GM19468 (cell line): ENCODE measurements around the gene C12orf76.
"Not testable (repeated sequence)": the region's sequence is repeated elsewhere in the genome, so short reads cannot be mapped to it uniquely, and the experiment has no call there.

ENCODE experiments used
- ATAC-seq: cut with Tn5 transposase; IDR thresholded peaks from one replicate; pipeline ENCODE4 v1.9.1; 2021; ENCODE audit warnings: mild to moderate bottlenecking, moderate library complexity, moderate number of reproducible peaks; ENCODE audit not compliant: unreplicated experiment; ENCODE audit errors: extremely low read depth

C12orf76 gene

GRCh38 chr12:110067531-110067930 is 19.2 kb upstream of the C12orf76 start:
- ATAC-seq = no peak

- ATAC-seq = no peak
These were observed 17.2 kb upstream of the C12orf76 start for GRCh38 chr12:110065540-110065939.

GRCh38 chr12:110062241-110062640 is 13.9 kb upstream of the C12orf76 start:
- no peak for ATAC-seq

- no peak for ATAC-seq
These were observed 11.3 kb upstream of the C12orf76 start for GRCh38 chr12:110059651-110060000.

GRCh38 chr12:110058875-110059615 is 10.7 kb upstream of the C12orf76 start:
- no peak for ATAC-seq

GRCh38 chr12:110056643-110057042 is 8.3 kb upstream of the C12orf76 start:
- not testable (repeated sequence) for ATAC-seq

- ATAC-seq = not testable (repeated sequence)
These were observed 7.3 kb upstream of the C12orf76 start for GRCh38 chr12:110055375-110056352.

- no peak for ATAC-seq
These were observed 2.6 kb upstream of the C12orf76 start for GRCh38 chr12:110050927-110051326.

GRCh38 chr12:110049666-110050065 is 1.3 kb upstream of the C12orf76 start:
- ATAC-seq = not testable (repeated sequence)

GRCh38 chr12:110049034-110049433 is 712 bp upstream of the C12orf76 start:
- not testable (repeated sequence) for ATAC-seq

GRCh38 chr12:110047297-110047940 is 903 bp downstream of the C12orf76 start:
- ATAC-seq = no peak

GRCh38 chr12:110046451-110047187 is 1.7 kb downstream of the C12orf76 start:
- ATAC-seq = no peak

- ATAC-seq = no peak
These were observed 6.1 kb downstream of the C12orf76 start for GRCh38 chr12:110042264-110042663.

- no peak for ATAC-seq
These were observed 9.1 kb downstream of the C12orf76 start for GRCh38 chr12:110039085-110039807.

GRCh38 chr12:110038741-110039084 is 9.6 kb downstream of the C12orf76 start:
- ATAC-seq = no peak

- ATAC-seq = no peak
These were observed 11.0 kb downstream of the C12orf76 start for GRCh38 chr12:110037315-110037714.

GRCh38 chr12:110035534-110036104 is 12.7 kb downstream of the C12orf76 start:
- ATAC-seq = no peak

GRCh38 chr12:110033888-110034287 is 14.4 kb downstream of the C12orf76 start:
- no peak for ATAC-seq

GRCh38 chr12:110029290-110029815 is 19.0 kb downstream of the C12orf76 start:
- ATAC-seq = no peak
